HEK293 (cell line): ENCODE data around the gene HIGD2A.

Experiments used
- CTCF ChIA-PET: fragments of 350-600 bp; formaldehyde crosslinking; extraction: SDS; loops from one replicate; lab custom pipeline; 2021; ENCODE audit warnings: antibody characterized with exemption; lab: Yijun Ruan, JAX
- POLR2A ChIA-PET: fragments of 300-600 bp; formaldehyde crosslinking; extraction: SDS; loops from one replicate; lab custom pipeline; 2020; ENCODE audit warnings: antibody characterized with exemption, inconsistent platforms; lab: Yijun Ruan, JAX
- H3K27ac ChIP-seq: fragments of 200-500 bp; sonication (Bioruptor generic); 2 replicates; pipeline ENCODE4 v1.5.1; 2014; ENCODE audit warnings: low read depth, low read length, control low read depth, inconsistent platforms; ENCODE audit errors: extremely low read depth
- H3K36me3 ChIP-seq, 2 experiments: fragments of 200-500 bp in 1 of 2; sonication (Bioruptor generic) in 1 of 2; 1 replicate in 1 of 2; 2 replicates in 1 of 2; pipeline ENCODE4 v1.5.1; 2014 to 2017; ENCODE audit warnings: inconsistent platforms in 2 of 2, low read length in 2 of 2; ENCODE audit not compliant: control insufficient read depth in 2 of 2, insufficient read depth in 1 of 2
- H3K4me1 ChIP-seq: fragments of 200-500 bp; sonication (Bioruptor generic); 2 replicates; pipeline ENCODE4 v1.5.1; 2014; ENCODE audit warnings: mild to moderate bottlenecking, low read length, inconsistent platforms; ENCODE audit not compliant: control insufficient read depth, insufficient read depth
- H3K4me3 ChIP-seq: 2 replicates; pipeline ENCODE4 v1.5.1; 2011; ENCODE audit warnings: low read depth, mild to moderate bottlenecking, control low read depth, low read length, moderate library complexity
- H3K9me3 ChIP-seq: fragments of 200-500 bp; sonication (Bioruptor generic); 2 replicates; pipeline ENCODE4 v1.5.1; 2014; ENCODE audit warnings: low read depth, low read length, inconsistent platforms; ENCODE audit not compliant: control insufficient read depth, insufficient read depth
- BCL11B ChIP-seq: fragments of 450-650 bp; formaldehyde crosslinking; IDR thresholded peaks from 2 replicates; pipeline ENCODE4 v1.5.1; 2016; ENCODE audit warnings: low read depth, missing biosample characterization, missing genetic modification characterization
- GLI2 ChIP-seq: fragments of 450-650 bp; formaldehyde crosslinking; IDR thresholded peaks from 2 replicates; pipeline ENCODE4; 2017; ENCODE audit warnings: missing biosample characterization, missing genetic modification characterization, low read depth, borderline replicate concordance
- GLIS2 ChIP-seq: fragments of 450-650 bp; formaldehyde crosslinking; IDR thresholded peaks from 2 replicates; pipeline ENCODE4 v1.5.1; 2016; ENCODE audit warnings: missing biosample characterization, missing genetic modification characterization
- HOXA7 ChIP-seq: sonication (generic); formaldehyde crosslinking; IDR thresholded peaks from 2 replicates; pipeline ENCODE4 v1.8.1; 2022; ENCODE audit warnings: missing genetic modification reagents, borderline replicate concordance
- HOXD13 ChIP-seq: sonication (generic); formaldehyde crosslinking; IDR thresholded peaks from 2 replicates; pipeline ENCODE4 v1.8.0; 2022; ENCODE audit warnings: missing genetic modification reagents, borderline replicate concordance
- KLF1 ChIP-seq: fragments of 450-650 bp; formaldehyde crosslinking; IDR thresholded peaks from 2 replicates; pipeline ENCODE4 v1.5.1; 2016; ENCODE audit warnings: missing biosample characterization, missing genetic modification characterization
- KLF17 ChIP-seq: fragments of 450-650 bp; formaldehyde crosslinking; IDR thresholded peaks from 2 replicates; pipeline ENCODE4 v1.5.1; 2016; ENCODE audit warnings: missing biosample characterization, missing genetic modification characterization
- KLF8 ChIP-seq: fragments of 450-650 bp; formaldehyde crosslinking; IDR thresholded peaks from 2 replicates; pipeline ENCODE4 v1.5.1; 2016; ENCODE audit warnings: missing biosample characterization, missing genetic modification characterization
- MYNN ChIP-seq: fragments of 450-650 bp; formaldehyde crosslinking; IDR thresholded peaks from 2 replicates; pipeline ENCODE4 v1.5.1; 2016; ENCODE audit warnings: missing biosample characterization, missing genetic modification characterization, borderline replicate concordance
- SCRT1 ChIP-seq: fragments of 450-650 bp; formaldehyde crosslinking; IDR thresholded peaks from 2 replicates; pipeline ENCODE4 v1.5.1; 2016; ENCODE audit warnings: missing biosample characterization, missing genetic modification characterization, borderline replicate concordance
- ZBTB8A ChIP-seq: fragments of 450-650 bp; formaldehyde crosslinking; IDR thresholded peaks from 2 replicates; pipeline ENCODE4 v1.5.1; 2016; ENCODE audit warnings: missing biosample characterization, missing genetic modification characterization
- ZEB2 ChIP-seq: fragments of 450-650 bp; formaldehyde crosslinking; IDR thresholded peaks from 2 replicates; pipeline ENCODE4 v1.5.1; 2016; ENCODE audit warnings: missing biosample characterization, missing genetic modification characterization
- ZNF121 ChIP-seq: fragments of 450-650 bp; formaldehyde crosslinking; IDR thresholded peaks from 2 replicates; pipeline ENCODE4 v1.5.1; 2016; ENCODE audit warnings: missing biosample characterization, missing genetic modification characterization
- ZNF391 ChIP-seq: fragments of 450-650 bp; formaldehyde crosslinking; IDR thresholded peaks from 2 replicates; pipeline ENCODE4 v1.5.1; 2016; ENCODE audit warnings: low read depth, missing biosample characterization, missing genetic modification characterization, borderline replicate concordance
- ZNF423 ChIP-seq: fragments of 450-650 bp; formaldehyde crosslinking; IDR thresholded peaks from 2 replicates; pipeline ENCODE4 v1.5.1; 2016; ENCODE audit warnings: missing biosample characterization, missing genetic modification characterization
- ZNF48 ChIP-seq: fragments of 450-650 bp; formaldehyde crosslinking; IDR thresholded peaks from 2 replicates; pipeline ENCODE4 v1.5.1; 2016; ENCODE audit warnings: missing biosample characterization, missing genetic modification characterization
- ZNF501 ChIP-seq: fragments of 450-650 bp; formaldehyde crosslinking; IDR thresholded peaks from 2 replicates; pipeline ENCODE4 v1.5.1; 2016; ENCODE audit warnings: missing biosample characterization, missing genetic modification characterization
- ZNF549 ChIP-seq: fragments of 450-650 bp; IDR thresholded peaks from 2 replicates; pipeline ENCODE4 v1.5.1; 2018; ENCODE audit warnings: missing biosample characterization, missing genetic modification characterization, mild to moderate bottlenecking, inconsistent platforms, moderate library complexity
- ZNF560 ChIP-seq: fragments of 450-650 bp; formaldehyde crosslinking; IDR thresholded peaks from 2 replicates; pipeline ENCODE4 v1.5.1; 2017; ENCODE audit warnings: missing biosample characterization, missing genetic modification characterization, borderline replicate concordance
- ZNF596 ChIP-seq: fragments of 450-650 bp; IDR thresholded peaks from 2 replicates; pipeline ENCODE4 v1.5.0; 2018; ENCODE audit warnings: missing biosample characterization, mild to moderate bottlenecking, missing genetic modification characterization, moderate library complexity
- ZNF626 ChIP-seq: fragments of 450-650 bp; sonication (Bioruptor Pico); formaldehyde crosslinking; IDR thresholded peaks from 2 replicates; pipeline ENCODE4 v1.5.1; 2018; ENCODE audit warnings: missing biosample characterization, missing genetic modification characterization, inconsistent platforms
- ZNF654 ChIP-seq: fragments of 450-650 bp; formaldehyde crosslinking; IDR thresholded peaks from 2 replicates; pipeline ENCODE4 v1.5.1; 2016; ENCODE audit warnings: low read depth, missing biosample characterization, missing genetic modification characterization
- ZNF664 ChIP-seq: fragments of 450-650 bp; formaldehyde crosslinking; IDR thresholded peaks from 2 replicates; pipeline ENCODE4 v1.5.1; 2016; ENCODE audit warnings: missing biosample characterization, missing genetic modification characterization
- ZNF830 ChIP-seq: fragments of 450-650 bp; IDR thresholded peaks from 2 replicates; pipeline ENCODE4 v1.5.0; 2018; ENCODE audit warnings: missing biosample characterization, missing genetic modification characterization, low read depth, mild to moderate bottlenecking, moderate library complexity
- ZSCAN23 ChIP-seq: fragments of 450-650 bp; formaldehyde crosslinking; IDR thresholded peaks from 2 replicates; pipeline ENCODE4 v1.5.1; 2016; ENCODE audit warnings: missing biosample characterization, missing genetic modification characterization
- TF ChIP-seq, protein P1 (sequence below): fragments of 450-650 bp; formaldehyde crosslinking; IDR thresholded peaks from 2 replicates; pipeline ENCODE4 v1.5.1; 2016; ENCODE audit warnings: missing biosample characterization, missing genetic modification characterization
- TF ChIP-seq, protein P2 (sequence below): fragments of 450-650 bp; formaldehyde crosslinking; IDR thresholded peaks from 2 replicates; pipeline ENCODE4 v1.5.1; 2016; ENCODE audit warnings: missing biosample characterization, missing genetic modification characterization, borderline replicate concordance

The HIGD2A gene

GRCh38 chr5:176360894-176361436 is 27.6 kb upstream of the HIGD2A start (continued):
- no peak for TF ChIP-seq ZNF48 (tag by site-specific recombination)
- TF ChIP-seq HOXD13: 0 out of 2 replicates have a peak, but pooled peaks have one; percentile 11
- no peak for TF ChIP-seq KLF1 (tag by site-specific recombination)
- no peak for TF ChIP-seq ZNF664 (tag by site-specific recombination)
- no peak for TF ChIP-seq ZNF626
- TF ChIP-seq ZNF121 (tag by site-specific recombination): no peak
- no peak for TF ChIP-seq ZNF830 (tag by site-specific recombination)
- no peak for TF ChIP-seq ZEB2 (tag by site-specific recombination)
- no peak for TF ChIP-seq ZNF654
- no peak for TF ChIP-seq HOXA7 (CRISPR knock-in tag)
- no peak for TF ChIP-seq ZNF549 (tag by site-specific recombination)

GRCh38 chr5:176361437-176362232 is 26.9 kb upstream of the HIGD2A start, which contains the start of gene KIAA1191:
KIAA1191 (minus strand) TSS chr5:176361764; CDS start chr5:176359508, 2,256 bp downstream.
- no peaks in the 10 kb centered on the region for H3K9me3 ChIP-seq
- no peaks in the 10 kb centered on the region; the same call in 1 of the 2 replicates for H3K4me1 ChIP-seq
- ChIA-PET CTCF (interaction anchor here (0.6 to 1.0 kb wide), 2 partner anchors 632 to 736 kb away, joined by 3 to 4 read pairs; no protein-coding TSS in a partner anchor), POLR2A (interaction anchor here (0.6 to 2.4 kb wide), 17 partner anchors 8 to 1702 kb away, joined by 3 to 24 read pairs (median 5); partner anchors contain the start of genes HIGD2A, NOP16 and RNF44)
- H3K36me3 ChIP-seq: peaks cover 12 to 30% of the 10 kb centered on the region in 2 experiments
- H3K4me3 ChIP-seq: peak within 1 kb of the TSS; percentile 98
- peak within 1 kb of the TSS; percentile 74 for H3K27ac ChIP-seq
- TF ChIP-seq, protein P1, sequence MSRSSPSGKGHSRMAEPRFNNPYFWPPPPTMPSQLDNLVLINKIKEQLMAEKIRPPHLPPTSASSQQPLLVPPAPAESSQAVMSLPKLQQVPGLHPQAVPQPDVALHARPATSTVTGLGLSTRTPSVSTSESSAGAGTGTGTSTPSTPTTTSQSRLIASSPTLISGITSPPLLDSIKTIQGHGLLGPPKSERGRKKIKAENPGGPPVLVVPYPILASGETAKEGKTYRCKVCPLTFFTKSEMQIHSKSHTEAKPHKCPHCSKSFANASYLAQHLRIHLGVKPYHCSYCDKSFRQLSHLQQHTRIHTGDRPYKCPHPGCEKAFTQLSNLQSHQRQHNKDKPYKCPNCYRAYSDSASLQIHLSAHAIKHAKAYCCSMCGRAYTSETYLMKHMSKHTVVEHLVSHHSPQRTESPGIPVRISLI (tag by site-specific recombination): no peak
- TF ChIP-seq BCL11B (peak; percentile 58; the same call in 1 of the 2 replicates), ZNF423 (tag by site-specific recombination) (peak; percentile 60; the same call in 1 of the 2 replicates), ZNF560 (tag by site-specific recombination) (no peak), KLF8 (peak; percentile 94), MYNN (tag by site-specific recombination) (no peak), ZNF596 (tag by site-specific recombination) (no peak), GLIS2 (tag by site-specific recombination) (peak; percentile 88), ZSCAN23 (tag by site-specific recombination) (no peak), ZNF391 (tag by site-specific recombination) (0 out of 2 replicates have a peak, but pooled peaks have one; percentile 52), SCRT1 (tag by site-specific recombination) (no peak), ZNF501 (tag by site-specific recombination) (peak; percentile 90), KLF17 (peak; percentile 71), ZBTB8A (tag by site-specific recombination) (peak; percentile 81), GLI2 (tag by site-specific recombination) (no peak)
- TF ChIP-seq, protein P2, sequence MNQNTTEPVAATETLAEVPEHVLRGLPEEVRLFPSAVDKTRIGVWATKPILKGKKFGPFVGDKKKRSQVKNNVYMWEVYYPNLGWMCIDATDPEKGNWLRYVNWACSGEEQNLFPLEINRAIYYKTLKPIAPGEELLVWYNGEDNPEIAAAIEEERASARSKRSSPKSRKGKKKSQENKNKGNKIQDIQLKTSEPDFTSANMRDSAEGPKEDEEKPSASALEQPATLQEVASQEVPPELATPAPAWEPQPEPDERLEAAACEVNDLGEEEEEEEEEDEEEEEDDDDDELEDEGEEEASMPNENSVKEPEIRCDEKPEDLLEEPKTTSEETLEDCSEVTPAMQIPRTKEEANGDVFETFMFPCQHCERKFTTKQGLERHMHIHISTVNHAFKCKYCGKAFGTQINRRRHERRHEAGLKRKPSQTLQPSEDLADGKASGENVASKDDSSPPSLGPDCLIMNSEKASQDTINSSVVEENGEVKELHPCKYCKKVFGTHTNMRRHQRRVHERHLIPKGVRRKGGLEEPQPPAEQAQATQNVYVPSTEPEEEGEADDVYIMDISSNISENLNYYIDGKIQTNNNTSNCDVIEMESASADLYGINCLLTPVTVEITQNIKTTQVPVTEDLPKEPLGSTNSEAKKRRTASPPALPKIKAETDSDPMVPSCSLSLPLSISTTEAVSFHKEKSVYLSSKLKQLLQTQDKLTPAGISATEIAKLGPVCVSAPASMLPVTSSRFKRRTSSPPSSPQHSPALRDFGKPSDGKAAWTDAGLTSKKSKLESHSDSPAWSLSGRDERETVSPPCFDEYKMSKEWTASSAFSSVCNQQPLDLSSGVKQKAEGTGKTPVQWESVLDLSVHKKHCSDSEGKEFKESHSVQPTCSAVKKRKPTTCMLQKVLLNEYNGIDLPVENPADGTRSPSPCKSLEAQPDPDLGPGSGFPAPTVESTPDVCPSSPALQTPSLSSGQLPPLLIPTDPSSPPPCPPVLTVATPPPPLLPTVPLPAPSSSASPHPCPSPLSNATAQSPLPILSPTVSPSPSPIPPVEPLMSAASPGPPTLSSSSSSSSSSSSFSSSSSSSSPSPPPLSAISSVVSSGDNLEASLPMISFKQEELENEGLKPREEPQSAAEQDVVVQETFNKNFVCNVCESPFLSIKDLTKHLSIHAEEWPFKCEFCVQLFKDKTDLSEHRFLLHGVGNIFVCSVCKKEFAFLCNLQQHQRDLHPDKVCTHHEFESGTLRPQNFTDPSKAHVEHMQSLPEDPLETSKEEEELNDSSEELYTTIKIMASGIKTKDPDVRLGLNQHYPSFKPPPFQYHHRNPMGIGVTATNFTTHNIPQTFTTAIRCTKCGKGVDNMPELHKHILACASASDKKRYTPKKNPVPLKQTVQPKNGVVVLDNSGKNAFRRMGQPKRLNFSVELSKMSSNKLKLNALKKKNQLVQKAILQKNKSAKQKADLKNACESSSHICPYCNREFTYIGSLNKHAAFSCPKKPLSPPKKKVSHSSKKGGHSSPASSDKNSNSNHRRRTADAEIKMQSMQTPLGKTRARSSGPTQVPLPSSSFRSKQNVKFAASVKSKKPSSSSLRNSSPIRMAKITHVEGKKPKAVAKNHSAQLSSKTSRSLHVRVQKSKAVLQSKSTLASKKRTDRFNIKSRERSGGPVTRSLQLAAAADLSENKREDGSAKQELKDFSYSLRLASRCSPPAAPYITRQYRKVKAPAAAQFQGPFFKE (tag by site-specific recombination): no peak
